Panc1 (cell line): Measurements from ENCODE around the gene ACIN1. TPM values are rescaled to one million over a fixed set of nuclear protein-coding genes. Genes with fewer than 3 reads are reported as not detected.

ENCODE experiments used
- ATAC-seq: fragments of 200-7000 bp; cut with Tn5 transposase; 2 replicates; pipeline ENCODE4 v1.9.1; 2020; ENCODE audit warnings: mild to moderate bottlenecking, moderate library complexity
- BruUV-seq: library from RNA; stranded (reverse); fragments of 400-500 nt; replicated peaks from 2 replicates; lab custom pipeline; 2021; lab: Mats Ljungman, UMichigan
- CTCF ChIA-PET: fragments of 300-600 bp; sonication (Branson Sonifier 250); formaldehyde crosslinking; loops from one replicate; lab custom pipeline; 2022; ENCODE audit warnings: antibody characterized with exemption; lab: Charles Lee
- POLR2A ChIA-PET: fragments of 300-600 bp; sonication (Branson Sonifier 250); formaldehyde crosslinking; loops from one replicate; lab custom pipeline; 2022; ENCODE audit warnings: antibody characterized with exemption; lab: Charles Lee
- DNase-seq: peaks from one replicate; pipeline ENCODE4 v3.0.0-alpha.2; 2010; ENCODE audit warnings: low read depth, low spot score
- H3K27ac ChIP-seq: 2 replicates; pipeline ENCODE4 v1.5.1; 2011; ENCODE audit warnings: mild to moderate bottlenecking, low read length, inconsistent platforms
- H3K27me3 ChIP-seq: fragments of 200-500 bp; sonication (Bioruptor generic); 2 replicates; pipeline ENCODE4 v1.6.0; 2014; ENCODE audit warnings: low read length, inconsistent platforms; ENCODE audit not compliant: control insufficient read depth, insufficient read depth
- H3K36me3 ChIP-seq: fragments of 200-500 bp; sonication (Bioruptor generic); 2 replicates; pipeline ENCODE4 v1.5.1; 2014; ENCODE audit warnings: inconsistent platforms, mild to moderate bottlenecking, low read length, moderate library complexity; ENCODE audit not compliant: control insufficient read depth, insufficient read depth
- H3K4me1 ChIP-seq: 2 replicates; pipeline ENCODE4 v1.5.1; 2011; ENCODE audit warnings: inconsistent platforms, mild to moderate bottlenecking, low read length, moderate library complexity; ENCODE audit not compliant: control insufficient read depth, insufficient read depth
- H3K4me3 ChIP-seq, 2 experiments: 2 replicates each; pipeline ENCODE4 v1.5.1; 2011 to 2012; ENCODE audit warnings: low read depth in 2 of 2, low read length in 2 of 2, mild to moderate bottlenecking in 2 of 2, inconsistent platforms in 1 of 2, moderate library complexity in 1 of 2
- H3K9me3 ChIP-seq: fragments of 200-500 bp; sonication (Bioruptor generic); 2 replicates; pipeline ENCODE4 v1.5.1; 2014; ENCODE audit warnings: low read depth, mild to moderate bottlenecking, inconsistent platforms, low read length, moderate library complexity; ENCODE audit not compliant: control insufficient read depth, insufficient read depth
- CTCF ChIP-seq: fragments of 450-650 bp; IDR thresholded peaks from 2 replicates; pipeline ENCODE4 v1.5.1; 2017; ENCODE audit warnings: mild to moderate bottlenecking
- POLR2AphosphoS5 ChIP-seq: IDR thresholded peaks from 2 replicates; pipeline ENCODE4 v1.6.1; 2012; ENCODE audit warnings: mild to moderate bottlenecking, low read depth, low read length, moderate library complexity
- SIN3A ChIP-seq: IDR thresholded peaks from 2 replicates; pipeline ENCODE4 v1.6.1; 2012; ENCODE audit warnings: low read depth, mild to moderate bottlenecking, low read length, moderate library complexity, borderline replicate concordance; ENCODE audit not compliant: insufficient read depth
- TCF7L2 ChIP-seq: IDR thresholded peaks from 2 replicates; pipeline ENCODE4 v1.6.1; 2011; ENCODE audit warnings: mild to moderate bottlenecking, low read depth, low read length, inconsistent platforms
- in situ Hi-C: cut with HindIII; loops from 2 replicates; pipeline ENCODE4 v1.10.0; 2016; ENCODE audit warnings: low sequenced_read_pairs, low pct_unique_long_range_greater_than_20kb
- intact Hi-C: fragments of 100-400 bp; cut with micrococcal nuclease; formaldehyde crosslinking; loops from one replicate; pipeline ENCODE4 v1.10.0; 2022; ENCODE audit not compliant: unreplicated experiment
- total RNA-seq: library from RNA; stranded (reverse); gene quantifications from one replicate; pipeline ENCODE4 v1.2.1, GENCODE V29; 2021; ENCODE audit not compliant: unreplicated experiment
- TF ChIP-seq, protein P1 (sequence below), 2 experiments: IDR thresholded peaks; 2 replicates each; pipeline ENCODE4 v1.6.1; 2011 to 2012; ENCODE audit warnings: low read depth in 2 of 2, control low read depth in 1 of 2, low read length in 1 of 2, mild to moderate bottlenecking in 1 of 2, moderate library complexity in 1 of 2; ENCODE audit not compliant: insufficient read depth in 1 of 2

Gene ACIN1
- total RNA-seq, 1 experiment from 2014 or later = 162 TPM

- DNase-seq (no peak), ATAC-seq (no peak)
- H3K4me1 ChIP-seq = no peaks in the 10 kb centered on the region
- BruUV-seq = no TSS peak
- CTCF ChIA-PET = no interaction called here
- intact Hi-C loops (no loop called here), in situ Hi-C loops (no loop called here)
- H3K36me3 ChIP-seq = no peaks in the 10 kb centered on the region
- POLR2A ChIA-PET = no interaction called here
- TF ChIP-seq SIN3A (no peak), TCF7L2 (no peak), POLR2AphosphoS5 (no peak), CTCF (no peak)
- TF ChIP-seq, protein P1, sequence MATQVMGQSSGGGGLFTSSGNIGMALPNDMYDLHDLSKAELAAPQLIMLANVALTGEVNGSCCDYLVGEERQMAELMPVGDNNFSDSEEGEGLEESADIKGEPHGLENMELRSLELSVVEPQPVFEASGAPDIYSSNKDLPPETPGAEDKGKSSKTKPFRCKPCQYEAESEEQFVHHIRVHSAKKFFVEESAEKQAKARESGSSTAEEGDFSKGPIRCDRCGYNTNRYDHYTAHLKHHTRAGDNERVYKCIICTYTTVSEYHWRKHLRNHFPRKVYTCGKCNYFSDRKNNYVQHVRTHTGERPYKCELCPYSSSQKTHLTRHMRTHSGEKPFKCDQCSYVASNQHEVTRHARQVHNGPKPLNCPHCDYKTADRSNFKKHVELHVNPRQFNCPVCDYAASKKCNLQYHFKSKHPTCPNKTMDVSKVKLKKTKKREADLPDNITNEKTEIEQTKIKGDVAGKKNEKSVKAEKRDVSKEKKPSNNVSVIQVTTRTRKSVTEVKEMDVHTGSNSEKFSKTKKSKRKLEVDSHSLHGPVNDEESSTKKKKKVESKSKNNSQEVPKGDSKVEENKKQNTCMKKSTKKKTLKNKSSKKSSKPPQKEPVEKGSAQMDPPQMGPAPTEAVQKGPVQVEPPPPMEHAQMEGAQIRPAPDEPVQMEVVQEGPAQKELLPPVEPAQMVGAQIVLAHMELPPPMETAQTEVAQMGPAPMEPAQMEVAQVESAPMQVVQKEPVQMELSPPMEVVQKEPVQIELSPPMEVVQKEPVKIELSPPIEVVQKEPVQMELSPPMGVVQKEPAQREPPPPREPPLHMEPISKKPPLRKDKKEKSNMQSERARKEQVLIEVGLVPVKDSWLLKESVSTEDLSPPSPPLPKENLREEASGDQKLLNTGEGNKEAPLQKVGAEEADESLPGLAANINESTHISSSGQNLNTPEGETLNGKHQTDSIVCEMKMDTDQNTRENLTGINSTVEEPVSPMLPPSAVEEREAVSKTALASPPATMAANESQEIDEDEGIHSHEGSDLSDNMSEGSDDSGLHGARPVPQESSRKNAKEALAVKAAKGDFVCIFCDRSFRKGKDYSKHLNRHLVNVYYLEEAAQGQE (IDR thresholded peaks at IDR 0.05; ENCODE audit: insufficient read depth in 1 of 2, low read depth in 2 of 2, low read length in 1 of 2) = no peak
- no peaks in the 10 kb centered on the region for H3K27me3 ChIP-seq
- H3K27ac ChIP-seq = no peak overlapping the region
- H3K4me3 ChIP-seq = no peak overlapping the region
- no peaks in the 10 kb centered on the region for H3K9me3 ChIP-seq
Measured at GRCh38 chr14:23020143-23021128, 74.5 kb downstream of the ACIN1 start.

- no peak overlapping the region for H3K27ac ChIP-seq
- DNase-seq (no peak), ATAC-seq (no peak)
- intact Hi-C loops (no loop called here), in situ Hi-C loops (no loop called here)
- H3K9me3 ChIP-seq = no peaks in the 10 kb centered on the region
- POLR2A ChIA-PET = no interaction called here
- H3K27me3 ChIP-seq = no peaks in the 10 kb centered on the region
- no peak overlapping the region for H3K4me3 ChIP-seq
- H3K4me1 ChIP-seq = no peaks in the 10 kb centered on the region
- TF ChIP-seq SIN3A (no peak), TCF7L2 (no peak), POLR2AphosphoS5 (no peak), CTCF (no peak)
- TF ChIP-seq, protein P1 (IDR thresholded peaks at IDR 0.05; ENCODE audit: insufficient read depth in 1 of 2, low read depth in 2 of 2, low read length in 1 of 2) = no peak
- no peaks in the 10 kb centered on the region for H3K36me3 ChIP-seq
- no TSS peak for BruUV-seq
- CTCF ChIA-PET = no interaction called here
Measured at GRCh38 chr14:23018107-23018506, 76.8 kb downstream of the ACIN1 start.
